Nephron progenitor cell (in vitro differentiated cells): Measurements from ENCODE around the gene C6orf132.

ENCODE experiments used
- DNase-seq: peaks from one replicate; pipeline ENCODE4 v3.0.0; 2021
- H3K27ac Mint-ChIP-seq: 2 replicates; pipeline ENCODE4 v1.8.0; 2021; ENCODE audit warnings: mild to moderate bottlenecking, moderate library complexity, mixed read lengths
- H3K27me3 Mint-ChIP-seq: 2 replicates; pipeline ENCODE4 v1.8.0; 2021; ENCODE audit warnings: mild to moderate bottlenecking, low read depth, mixed read lengths; ENCODE audit not compliant: poor library complexity
- H3K36me3 Mint-ChIP-seq: 2 replicates; pipeline ENCODE4 v1.8.0; 2021; ENCODE audit warnings: low read depth, mixed read lengths
- H3K4me1 Mint-ChIP-seq: 2 replicates; pipeline ENCODE4 v1.8.0; 2021; ENCODE audit warnings: mixed read lengths
- H3K4me3 Mint-ChIP-seq: 2 replicates; pipeline ENCODE4 v1.8.0; 2021; ENCODE audit warnings: mild to moderate bottlenecking, moderate library complexity, mixed read lengths
- H3K9me3 Mint-ChIP-seq: 2 replicates; pipeline ENCODE4 v1.8.0; 2021; ENCODE audit warnings: mild to moderate bottlenecking, moderate library complexity, mixed read lengths
- CTCF ChIP-seq: fragments of 200-600 bp; sonication (generic); IDR thresholded peaks from 2 replicates; pipeline ENCODE4 v1.5.0; 2021; ENCODE audit warnings: antibody characterized with exemption

C6orf132 gene

DNA sequence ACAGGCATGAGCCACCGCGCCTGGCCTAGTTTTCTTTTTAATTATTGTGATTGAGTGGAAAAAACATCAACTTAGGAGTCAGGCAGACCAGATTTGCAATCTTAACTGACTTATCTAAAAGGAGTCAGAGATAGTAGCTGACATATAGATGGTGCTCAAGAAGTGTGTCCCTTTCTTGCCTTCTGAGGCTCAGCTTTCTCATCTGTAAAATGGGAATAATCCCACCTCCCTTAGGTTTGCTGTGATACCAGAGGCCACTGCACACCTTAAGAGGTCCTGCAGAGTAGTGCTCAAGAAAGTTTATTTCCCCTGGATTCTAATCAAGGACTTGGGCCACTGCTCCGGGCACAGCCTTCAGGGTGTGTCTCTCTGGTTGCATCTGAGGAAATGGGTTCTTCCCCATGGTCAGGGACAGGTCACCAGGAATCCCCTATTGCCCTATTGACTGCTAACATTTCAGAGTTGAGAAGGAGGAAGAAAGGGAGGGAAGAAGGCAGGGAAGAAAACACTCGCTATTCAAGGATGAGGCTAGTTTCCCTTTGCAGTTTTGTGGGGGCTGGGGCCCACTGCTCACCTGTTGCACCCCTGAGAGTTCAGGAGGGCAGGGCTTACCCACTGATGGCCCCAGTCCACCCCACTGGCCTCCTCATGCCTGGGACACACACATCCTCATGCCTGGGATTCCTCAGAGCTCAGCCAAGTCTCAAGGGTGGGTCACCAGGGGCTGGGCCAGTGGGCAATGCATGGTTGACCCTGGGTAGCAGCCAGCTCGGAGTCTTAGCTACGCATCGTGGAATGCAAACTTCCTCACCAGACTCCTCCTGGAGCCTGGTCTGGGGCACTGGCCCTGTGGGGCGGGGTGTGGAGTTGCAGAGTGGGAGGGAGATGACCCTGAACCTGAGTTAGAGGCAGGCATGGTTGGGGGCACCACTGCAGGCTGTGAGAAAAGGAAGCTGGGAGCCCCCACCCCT, 21.2 kb downstream of the C6orf132 start:
- Mint-ChIP-seq H3K4me1 (peaks cover 31% of the 10 kb centered on the region), H3K27me3 (peaks cover 9% of the 10 kb centered on the region), H3K9me3 (peaks cover 3% of the 10 kb centered on the region), H3K4me3 (no peak overlapping the region), H3K36me3 (no peaks in the 10 kb centered on the region), H3K27ac (no peak overlapping the region)
- DNase-seq = no peak
- no peak for TF ChIP-seq CTCF

DNA sequence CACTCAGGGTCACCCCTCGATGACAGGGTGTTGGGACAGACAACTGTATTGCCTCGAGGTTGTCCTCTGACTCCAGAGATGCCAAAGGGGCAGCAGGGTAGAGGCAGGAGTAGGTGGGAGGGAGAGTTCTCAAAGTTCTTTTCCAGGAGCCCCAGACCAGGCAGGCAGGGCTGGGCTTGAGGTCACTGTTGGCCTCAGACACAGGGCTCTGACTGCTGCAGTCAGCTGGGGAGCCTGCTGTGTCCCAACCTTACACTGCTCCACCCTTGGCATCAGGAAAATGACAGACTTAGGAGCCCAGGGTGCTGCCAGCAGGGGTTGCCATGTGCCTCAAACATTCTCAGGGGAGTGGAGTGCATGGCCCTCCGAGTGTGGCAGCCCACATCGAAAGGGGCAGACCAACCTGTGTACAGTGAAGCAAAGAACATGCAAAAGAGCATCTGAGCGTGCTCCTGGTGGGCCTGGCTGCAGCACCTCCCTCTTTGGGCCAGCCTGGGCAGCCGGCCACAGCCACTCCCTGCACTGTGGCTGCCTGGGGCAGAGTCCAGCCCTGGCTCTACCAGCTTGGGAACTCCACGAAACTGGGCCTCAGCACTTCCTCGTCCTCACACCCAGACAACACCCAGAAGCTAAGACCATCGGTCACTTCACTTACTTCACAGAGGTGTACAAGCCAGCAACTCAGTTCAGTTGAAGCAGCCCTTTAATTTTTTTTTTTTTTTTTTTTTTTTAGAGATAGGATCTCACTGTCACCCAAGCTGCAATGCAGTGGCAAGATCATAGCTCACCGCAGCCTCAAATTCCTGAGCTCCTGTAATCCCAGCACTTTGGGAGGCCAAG, 24.0 kb downstream of the C6orf132 start:
- peaks cover 41% of the 10 kb centered on the region for H3K4me1 Mint-ChIP-seq
- DNase-seq = no peak
- no peaks in the 10 kb centered on the region for H3K36me3 Mint-ChIP-seq
- H3K27me3 Mint-ChIP-seq = peaks cover 8% of the 10 kb centered on the region
- H3K4me3 Mint-ChIP-seq = no peak overlapping the region
- peaks cover 3% of the 10 kb centered on the region for H3K9me3 Mint-ChIP-seq
- TF ChIP-seq CTCF = no peak
- H3K27ac Mint-ChIP-seq = peak overlapping the region; percentile 59

- peaks cover 8% of the 10 kb centered on the region for H3K27me3 Mint-ChIP-seq
- H3K9me3 Mint-ChIP-seq = peaks cover 3% of the 10 kb centered on the region
- H3K27ac Mint-ChIP-seq = peak overlapping the region; percentile 59
These were observed 24.6 kb downstream of the C6orf132 start for GRCh38 chr6:42117843-42118161.

GRCh38 chr6:42113936-42114636, 28.3 kb downstream of the C6orf132 start:
- Mint-ChIP-seq H3K4me3 (no peak overlapping the region), H3K9me3 (peaks cover 10% of the 10 kb centered on the region), H3K27me3 (peaks cover 8% of the 10 kb centered on the region), H3K27ac (peak overlapping the region; percentile 55), H3K36me3 (peaks cover 5% of the 10 kb centered on the region), H3K4me1 (peaks cover 42% of the 10 kb centered on the region)
- no peak for DNase-seq
- no peak for TF ChIP-seq CTCF

More at GRCh38 chr6:42117843-42118161, 24.6 kb downstream of the C6orf132 start:
- no peak for TF ChIP-seq CTCF
- H3K4me1 Mint-ChIP-seq = peaks cover 41% of the 10 kb centered on the region
- no peak for DNase-seq
- no peaks in the 10 kb centered on the region for H3K36me3 Mint-ChIP-seq
- no peak overlapping the region for H3K4me3 Mint-ChIP-seq

- no peak for DNase-seq
- peaks cover 12% of the 10 kb centered on the region for H3K27me3 Mint-ChIP-seq
- H3K4me1 Mint-ChIP-seq = peaks cover 44% of the 10 kb centered on the region
- peaks cover 5% of the 10 kb centered on the region for H3K36me3 Mint-ChIP-seq
- H3K27ac Mint-ChIP-seq = no peak overlapping the region
- no peak overlapping the region for H3K4me3 Mint-ChIP-seq
- no peak for TF ChIP-seq CTCF
- peaks cover 10% of the 10 kb centered on the region for H3K9me3 Mint-ChIP-seq
These were observed 30.1 kb downstream of the C6orf132 start for GRCh38 chr6:42112351-42112750.
